GM19025 (cell line): ENCODE data around the gene TRIM49D1.
"Not testable (repeated sequence)": the region's sequence is repeated elsewhere in the genome, so short reads cannot be mapped to it uniquely, and the experiment has no call there.

Source experiments
- ATAC-seq: cut with Tn5 transposase; IDR thresholded peaks from one replicate; pipeline ENCODE4 v1.9.1; 2021; ENCODE audit warnings: mild to moderate bottlenecking, low read depth, moderate library complexity; ENCODE audit not compliant: unreplicated experiment

TRIM49D1 gene

GRCh38 chr11:89922195-89922660 lies at the start of gene TRIM49D1:
Gene TRIM49D1, minus strand, starts transcription at chr11:89922245. Its CDS starts 4,535 bp downstream, at chr11:89917710.
- no peak for ATAC-seq

GRCh38 chr11:89965737-89966136 lies 43.7 kb upstream of the TRIM49D1 start, which contains the start of gene TRIM64:
Gene TRIM64, plus strand, starts transcription at chr11:89966037. Its CDS starts 2,467 bp downstream, at chr11:89968504.
- not testable (repeated sequence) for ATAC-seq

- not testable (repeated sequence) for ATAC-seq
Measured at GRCh38 chr11:89960833-89961232, 38.8 kb upstream of the TRIM49D1 start.

GRCh38 chr11:89923764-89924163 lies 1.7 kb upstream of the TRIM49D1 start, which contains the start of gene TRIM49D2:
Gene TRIM49D2, plus strand, starts transcription at chr11:89924064. Its CDS starts 2,698 bp downstream, at chr11:89926762.
- ATAC-seq = not testable (repeated sequence)

- not testable (repeated sequence) for ATAC-seq
Measured at GRCh38 chr11:89900809-89901208, 21.2 kb downstream of the TRIM49D1 start.

GRCh38 chr11:89893245-89893644 lies 28.8 kb downstream of the TRIM49D1 start:
- ATAC-seq = not testable (repeated sequence)

GRCh38 chr11:89877511-89877910 lies 44.5 kb downstream of the TRIM49D1 start:
- ATAC-seq = not testable (repeated sequence)

GRCh38 chr11:89872588-89872987 lies 49.5 kb downstream of the TRIM49D1 start:
- ATAC-seq = not testable (repeated sequence)

- not testable (repeated sequence) for ATAC-seq
Measured at GRCh38 chr11:89865223-89865622, 56.8 kb downstream of the TRIM49D1 start.

GRCh38 chr11:89863906-89864704 lies 57.9 kb downstream of the TRIM49D1 start:
- ATAC-seq = not testable (repeated sequence)
